Prostate gland (tissue), 2 donors: ENCODE data around the gene WDR49. TPM values are rescaled to one million over a fixed set of nuclear protein-coding genes. Genes with fewer than 3 reads are reported as not detected.

Source experiments
- DNase-seq: peaks from one replicate; pipeline ENCODE4 v3.0.0-alpha.2; 2019; ENCODE audit warnings: low spot score
- H3K27ac ChIP-seq, 2 donors: fragments of 200-600 bp; sonication (generic); 2 replicates each; pipeline ENCODE4 v1.5.1; 2017 to 2019
- H3K27me3 ChIP-seq: fragments of 200-600 bp; sonication (generic); replicated peaks from 2 replicates; pipeline ENCODE4 v1.5.1; 2019; ENCODE audit not compliant: insufficient read depth
- H3K36me3 ChIP-seq, 2 donors: fragments of 200-600 bp; sonication (generic); 1 replicate in 1 of 2; 2 replicates in 1 of 2; pipeline versions ENCODE4 v1.5.1 to v1.8.1; 2017 to 2019
- H3K4me1 ChIP-seq: fragments of 200-600 bp; sonication (generic); replicated peaks from 2 replicates; pipeline ENCODE4 v1.5.1; 2019
- H3K4me3 ChIP-seq, 2 donors: fragments of 200-600 bp; sonication (generic); 2 replicates each; pipeline ENCODE4 v1.5.1; 2017 to 2019
- H3K9me3 ChIP-seq: fragments of 200-600 bp; sonication (generic); 2 replicates; pipeline ENCODE4 v1.5.1; 2017
- POLR2A ChIP-seq: fragments of 450-650 bp; IDR thresholded peaks from one replicate; pipeline ENCODE4 v1.6.1; 2016; ENCODE audit warnings: antibody characterized with exemption, mild to moderate bottlenecking
- POLR2AphosphoS5 ChIP-seq: sonication (generic); formaldehyde crosslinking; IDR thresholded peaks from one replicate; pipeline ENCODE4 v1.6.1; 2017; ENCODE audit warnings: antibody characterized with exemption
- WGBS: methylation state at CpG from one replicate; pipeline ENCODE4 v1.1.5; 2018; 5-methylcytosine and 5-hydroxymethylcytosine counted together
- intact Hi-C: fragments of 100-400 bp; cut with DNase I; formaldehyde crosslinking; loops from one replicate; pipeline ENCODE4 v1.14.2; 2022
- small RNA-seq, 2 donors: library from RNA; depleted of rRNA; stranded (forward); fragments of <200 nt; gene quantifications; one replicate each; pipeline ENCODE3, GENCODE V24; 2016
- total RNA-seq, 2 donors: library from RNA; depleted of rRNA; stranded (reverse); fragments of >200 nt; gene quantifications; one replicate each; pipeline ENCODE4 v1.1.0, GENCODE V29; 2016
- TF ChIP-seq, protein P1 (sequence below), 4 experiments: fragments of 200-600 bp in 2 of 4; fragments of 450-650 bp in 2 of 4; sonication (generic) in 2 of 4; IDR thresholded peaks; 1 replicate in 3 of 4; 2 replicates in 1 of 4; pipeline ENCODE4 v1.5.1; 2016 to 2019; ENCODE audit warnings: antibody characterized with exemption in 4 of 4, mild to moderate bottlenecking in 2 of 4, moderate library complexity in 2 of 4

WDR49 gene
- total RNA-seq, 2 donors from 2014 or later: 0.45 to 1.5 TPM

DNA sequence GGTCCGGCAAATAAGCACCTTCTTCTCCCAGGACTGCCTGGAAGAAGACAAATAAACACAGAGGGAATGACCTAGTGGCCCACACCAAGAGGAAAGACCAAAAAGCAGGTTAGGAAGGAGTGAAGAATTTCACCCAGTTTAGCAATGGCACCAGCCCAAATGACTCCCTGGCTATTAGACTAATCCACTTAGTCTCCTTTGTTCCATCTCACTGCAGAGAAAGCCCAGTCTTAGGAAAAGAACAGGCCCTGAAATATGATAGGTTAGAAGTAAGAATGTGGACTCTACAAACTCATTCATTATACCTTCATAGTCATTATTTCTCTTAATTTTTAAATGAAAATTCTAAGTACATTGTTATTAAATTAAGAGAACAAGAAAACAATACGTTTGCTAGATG lies 203.1 kb downstream of the WDR49 start:
- no peak for DNase-seq
- TF ChIP-seq POLR2A (no peak), POLR2AphosphoS5 (no peak)
- TF ChIP-seq, protein P1, sequence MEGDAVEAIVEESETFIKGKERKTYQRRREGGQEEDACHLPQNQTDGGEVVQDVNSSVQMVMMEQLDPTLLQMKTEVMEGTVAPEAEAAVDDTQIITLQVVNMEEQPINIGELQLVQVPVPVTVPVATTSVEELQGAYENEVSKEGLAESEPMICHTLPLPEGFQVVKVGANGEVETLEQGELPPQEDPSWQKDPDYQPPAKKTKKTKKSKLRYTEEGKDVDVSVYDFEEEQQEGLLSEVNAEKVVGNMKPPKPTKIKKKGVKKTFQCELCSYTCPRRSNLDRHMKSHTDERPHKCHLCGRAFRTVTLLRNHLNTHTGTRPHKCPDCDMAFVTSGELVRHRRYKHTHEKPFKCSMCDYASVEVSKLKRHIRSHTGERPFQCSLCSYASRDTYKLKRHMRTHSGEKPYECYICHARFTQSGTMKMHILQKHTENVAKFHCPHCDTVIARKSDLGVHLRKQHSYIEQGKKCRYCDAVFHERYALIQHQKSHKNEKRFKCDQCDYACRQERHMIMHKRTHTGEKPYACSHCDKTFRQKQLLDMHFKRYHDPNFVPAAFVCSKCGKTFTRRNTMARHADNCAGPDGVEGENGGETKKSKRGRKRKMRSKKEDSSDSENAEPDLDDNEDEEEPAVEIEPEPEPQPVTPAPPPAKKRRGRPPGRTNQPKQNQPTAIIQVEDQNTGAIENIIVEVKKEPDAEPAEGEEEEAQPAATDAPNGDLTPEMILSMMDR (IDR thresholded peaks at IDR 0.05): no peak
- WGBS: 71% methylated on average over 2 of the region's 2 CpGs
- Histone ChIP-seq H3K4me1 (no peaks in the 10 kb centered on the region), H3K9me3 (no peaks in the 10 kb centered on the region), H3K27ac (no peak overlapping the region), H3K27me3 (no peaks in the 10 kb centered on the region), H3K4me3 (no peak overlapping the region), H3K36me3 (no peaks in the 10 kb centered on the region)
- intact Hi-C loops: no loop called here

DNA sequence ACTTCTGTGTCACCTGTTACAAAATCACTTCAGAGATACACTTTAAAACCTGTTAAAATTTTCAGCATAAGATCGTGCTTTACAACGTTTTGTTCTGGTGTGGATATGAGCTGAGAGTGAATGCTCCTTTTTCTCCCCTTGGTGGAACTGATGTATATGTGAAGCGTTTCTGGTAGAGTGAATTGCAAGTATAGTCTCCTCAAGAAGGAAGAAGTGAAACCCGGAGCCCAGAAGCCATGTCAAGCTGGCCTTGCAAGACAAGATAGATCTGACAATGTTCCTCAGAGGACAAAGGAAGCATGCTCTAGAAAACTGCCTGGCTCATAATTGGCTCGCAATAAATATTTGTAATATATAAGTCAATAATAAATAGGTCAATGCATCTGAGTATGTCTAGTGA lies 203.5 kb downstream of the WDR49 start:
- TF ChIP-seq POLR2AphosphoS5: no peak
- TF ChIP-seq, protein P1 (IDR thresholded peaks at IDR 0.05): no peak
- no peak for TF ChIP-seq POLR2A
- H3K4me1 ChIP-seq: no peaks in the 10 kb centered on the region
- WGBS: 89% methylated on average over 5 of the region's 5 CpGs
- H3K36me3 ChIP-seq: no peaks in the 10 kb centered on the region
- intact Hi-C loops: no loop called here
- no peak overlapping the region for H3K27ac ChIP-seq
- no peaks in the 10 kb centered on the region for H3K27me3 ChIP-seq
- DNase-seq: no peak
- no peak overlapping the region for H3K4me3 ChIP-seq
- no peaks in the 10 kb centered on the region for H3K9me3 ChIP-seq

DNA sequence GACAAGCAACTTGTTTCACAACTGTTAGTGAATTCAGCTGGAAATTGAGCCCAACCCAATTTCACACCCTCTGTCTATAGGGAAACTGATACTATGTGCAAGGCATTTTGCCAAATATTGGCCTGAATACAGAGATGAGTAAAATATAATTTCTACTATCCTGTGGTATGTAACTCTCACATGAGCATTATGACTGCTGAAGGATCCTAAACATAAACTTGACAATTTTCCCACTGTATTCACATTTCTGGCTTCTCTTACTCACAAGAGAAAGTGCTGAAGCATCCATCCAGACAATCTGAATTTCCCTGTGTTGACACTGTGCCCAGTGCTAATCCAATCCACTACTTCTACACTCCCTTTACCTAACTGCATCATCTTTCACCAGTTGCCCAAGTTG lies 208.3 kb downstream of the WDR49 start:
- intact Hi-C loops: no loop called here
- H3K36me3 ChIP-seq: no peaks in the 10 kb centered on the region
- no peak overlapping the region for H3K27ac ChIP-seq
- no peaks in the 10 kb centered on the region for H3K27me3 ChIP-seq
- H3K4me1 ChIP-seq: no peaks in the 10 kb centered on the region
- TF ChIP-seq POLR2AphosphoS5: no peak
- TF ChIP-seq POLR2A: no peak
- TF ChIP-seq, protein P1 (IDR thresholded peaks at IDR 0.05): no peak
- H3K4me3 ChIP-seq: no peak overlapping the region
- no peak for DNase-seq
- no peaks in the 10 kb centered on the region for H3K9me3 ChIP-seq

- no peaks in the 10 kb centered on the region for H3K27me3 ChIP-seq
- TF ChIP-seq, protein P1 (IDR thresholded peaks at IDR 0.05): no peak
- TF ChIP-seq POLR2AphosphoS5 (no peak), POLR2A (no peak)
- 26% methylated on average over 2 of the region's 2 CpGs for WGBS
- intact Hi-C loops: no loop called here
- DNase-seq: no peak
- no peaks in the 10 kb centered on the region for H3K36me3 ChIP-seq
- H3K4me3 ChIP-seq: no peak overlapping the region
- H3K4me1 ChIP-seq: no peaks in the 10 kb centered on the region
- no peaks in the 10 kb centered on the region for H3K9me3 ChIP-seq
- H3K27ac ChIP-seq: no peak overlapping the region
Observed at GRCh38 chr3:167441256-167441655, 212.5 kb downstream of the WDR49 start.

DNA sequence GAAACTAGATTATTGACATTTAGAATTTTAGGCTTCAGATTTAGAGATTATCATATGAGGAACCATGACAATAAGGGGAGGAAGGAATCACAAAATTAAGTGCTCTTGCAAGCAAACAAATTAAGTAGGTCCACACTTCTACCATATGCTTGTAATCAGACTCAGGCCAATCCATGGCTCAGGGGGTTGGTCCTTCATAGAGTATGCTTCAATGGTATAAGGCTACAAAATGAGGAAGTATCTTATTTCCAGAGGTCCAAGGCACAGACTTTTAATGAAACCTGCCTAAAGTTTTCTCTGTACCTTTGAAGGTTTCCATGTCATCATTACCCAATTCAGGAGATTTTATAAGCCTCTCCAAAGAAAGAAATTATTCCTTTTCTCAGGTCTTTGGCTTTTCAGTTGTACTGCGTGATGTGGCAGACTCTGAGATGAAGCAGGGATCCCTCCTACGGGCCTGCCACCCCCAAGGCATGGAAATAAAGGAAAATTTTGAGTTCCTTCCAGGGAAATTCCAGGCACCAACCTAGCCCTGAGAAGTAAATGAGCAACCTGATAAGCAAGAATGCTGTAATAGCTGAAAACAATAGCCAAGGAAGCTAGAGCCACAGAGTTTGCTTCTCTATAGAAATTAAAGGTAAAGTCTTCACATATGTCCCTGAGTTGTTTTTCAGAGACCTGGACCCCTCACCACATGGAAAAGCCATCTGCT lies 216.2 kb downstream of the WDR49 start:
- Histone ChIP-seq H3K27ac (no peak overlapping the region), H3K9me3 (no peaks in the 10 kb centered on the region), H3K27me3 (no peaks in the 10 kb centered on the region), H3K4me1 (no peaks in the 10 kb centered on the region), H3K4me3 (no peak overlapping the region), H3K36me3 (no peaks in the 10 kb centered on the region)
- no peak for DNase-seq
- 61% methylated on average over 2 of the region's 2 CpGs for WGBS
- no peak for TF ChIP-seq POLR2AphosphoS5
- intact Hi-C loops: no loop called here

Small RNA genes lying within 50 kb of the gene (small RNA-seq; reads per million reads assigned to genes)
- 0 reads per million in 2 donors for gene HMGN1P8

Other genes starting within 250 kb of the WDR49 start
- 1 to 10 TPM in 1 of 2 donors, not detected in 1; 3.1 TPM for gene SERPINI2, start 179.9 kb downstream of the WDR49 start, total RNA-seq
- 10 to 100 TPM; 50.3 to 58.1 TPM for gene PDCD10, start 81.0 kb upstream of the WDR49 start, total RNA-seq
- gene SERPINI1, start 81.8 kb upstream of the WDR49 start, total RNA-seq: 10 to 100 TPM in 1 of 2 donors, 1 to 10 TPM in 1; 2.3 to 15.3 TPM